NCI-H345 (cell line): ENCODE measurements around the gene RHOT1.
"Not testable (repeated sequence)": the region's sequence is repeated elsewhere in the genome, so short reads cannot be mapped to it uniquely, and the experiment has no call there.

ENCODE experiments used
- DNase-seq: peaks from one replicate; lab custom pipeline; 2025; lab: John Stamatoyannopoulos, UW

RHOT1 gene

GRCh38 chr17:32227910-32228309, 85.6 kb downstream of the RHOT1 start:
- DNase-seq, result no peak

- DNase-seq, result no peak
Measured at GRCh38 chr17:32235588-32235987, 93.3 kb downstream of the RHOT1 start.

GRCh38 chr17:32239456-32239855, 97.2 kb downstream of the RHOT1 start:
- DNase-seq, result no peak

- DNase-seq, result no peak
Measured at GRCh38 chr17:32240750-32241149, 98.4 kb downstream of the RHOT1 start.

- no peak for DNase-seq
Measured at GRCh38 chr17:32241640-32242039, 99.3 kb downstream of the RHOT1 start.

- no peak for DNase-seq
Measured at GRCh38 chr17:32249475-32249874, 107.2 kb downstream of the RHOT1 start.

- peak; percentile 69 for DNase-seq
Measured at GRCh38 chr17:32253117-32253611, 110.9 kb downstream of the RHOT1 start.

- no peak for DNase-seq
Measured at GRCh38 chr17:32256012-32256700, 113.9 kb downstream of the RHOT1 start.

- no peak for DNase-seq
Measured at GRCh38 chr17:32256701-32257019, 114.4 kb downstream of the RHOT1 start.

- DNase-seq, result peak; percentile 55
Measured at GRCh38 chr17:32258383-32259140, 116.3 kb downstream of the RHOT1 start.

GRCh38 chr17:32259586-32259985, 117.3 kb downstream of the RHOT1 start:
- no peak for DNase-seq

- no peak for DNase-seq
Measured at GRCh38 chr17:32261417-32261736, 119.1 kb downstream of the RHOT1 start.

- DNase-seq, result no peak
Measured at GRCh38 chr17:32261936-32262510, 119.7 kb downstream of the RHOT1 start.

- not testable (repeated sequence) for DNase-seq
Measured at GRCh38 chr17:32263515-32263914, 121.2 kb downstream of the RHOT1 start.

- no peak for DNase-seq
Measured at GRCh38 chr17:32264140-32264799, 122.0 kb downstream of the RHOT1 start.

- DNase-seq, result no peak
Measured at GRCh38 chr17:32264823-32265191, 122.5 kb downstream of the RHOT1 start.

- DNase-seq, result peak; percentile 13
Measured at GRCh38 chr17:32265192-32265923, 123.1 kb downstream of the RHOT1 start, which contains the start of gene RHBDL3. RHBDL3 (plus strand) TSS chr17:32265832; CDS start chr17:32266190, 358 bp downstream.

GRCh38 chr17:32266051-32266388, 123.7 kb downstream of the RHOT1 start:
- DNase-seq, result no peak

GRCh38 chr17:32266389-32267301, 124.3 kb downstream of the RHOT1 start:
- no peak for DNase-seq

GRCh38 chr17:32267690-32268205, 125.4 kb downstream of the RHOT1 start:
- no peak for DNase-seq
